Naive thymus-derived CD4-positive, alpha-beta T cell (primary cell): ENCODE data around the gene CDX1. TPM values are rescaled to one million over a fixed set of nuclear protein-coding genes. Genes with fewer than 3 reads are reported as not detected.

Experiments used
- ATAC-seq: fragments of 150-1000 bp; cut with Tn5 transposase; 2 replicates; pipeline ENCODE4 v1.10.0; 2021; ENCODE audit warnings: mild to moderate bottlenecking, moderate library complexity
- CTCF ChIA-PET: fragments of 350-600 bp; sonication (Branson Sonifier 250); formaldehyde crosslinking; loops from one replicate; lab custom pipeline; 2021; ENCODE audit warnings: antibody characterized with exemption; lab: Charles Lee
- POLR2A ChIA-PET: fragments of 350-600 bp; sonication (Branson Sonifier 250); formaldehyde crosslinking; loops from one replicate; lab custom pipeline; 2021; ENCODE audit warnings: antibody characterized with exemption, inconsistent platforms; lab: Charles Lee
- DNase-seq, 9 donors: peaks; one replicate each; pipeline versions ENCODE4 v3.0.0 to v3.0.0-alpha.2; 2020 to 2022; ENCODE audit warnings: mixed read lengths in 1 of 9
- H3K27ac ChIP-seq: one replicate; pipeline ENCODE4 v1.7.0; 2013; ENCODE audit warnings: mild to moderate bottlenecking, low read depth, low read length, moderate library complexity
- H3K27me3 ChIP-seq, 2 donors: one replicate each; pipeline ENCODE4 v1.7.0; 2013; ENCODE audit warnings: low read length in 2 of 2, mild to moderate bottlenecking in 2 of 2, moderate library complexity in 2 of 2; ENCODE audit not compliant: control insufficient read depth in 2 of 2, insufficient read depth in 2 of 2
- H3K36me3 ChIP-seq, 3 experiments: 1 replicate in 2 of 3; 2 replicates in 1 of 3; pipeline ENCODE4 v1.7.0; 2013; ENCODE audit warnings: low read length in 3 of 3, mild to moderate bottlenecking in 3 of 3, moderate library complexity in 1 of 3; ENCODE audit not compliant: insufficient read depth in 3 of 3, control insufficient read depth in 2 of 3
- H3K4me1 ChIP-seq, 2 donors: one replicate each; pipeline ENCODE4 v1.7.0; 2013; ENCODE audit warnings: low read length in 2 of 2, mild to moderate bottlenecking in 2 of 2, moderate library complexity in 1 of 2; ENCODE audit not compliant: control insufficient read depth in 2 of 2, insufficient read depth in 2 of 2
- H3K4me3 ChIP-seq: 2 replicates; pipeline ENCODE4 v1.7.0; 2013; ENCODE audit warnings: mild to moderate bottlenecking, low read length
- H3K9me3 ChIP-seq, 3 experiments: 1 replicate in 2 of 3; 2 replicates in 1 of 3; pipeline ENCODE4 v1.7.0; 2013; ENCODE audit warnings: low read length in 3 of 3; ENCODE audit not compliant: control insufficient read depth in 2 of 3
- H3K27ac Mint-ChIP-seq, 9 donors: one replicate each; pipeline ENCODE4 v1.8.0; 2020 to 2022; ENCODE audit warnings: mixed read lengths in 9 of 9, mild to moderate bottlenecking in 8 of 9, moderate library complexity in 5 of 9, inconsistent platforms in 2 of 9
- H3K27me3 Mint-ChIP-seq, 5 donors: one replicate each; pipeline ENCODE4 v1.8.0; 2021 to 2022; ENCODE audit warnings: mixed read lengths in 5 of 5, mild to moderate bottlenecking in 1 of 5
- H3K36me3 Mint-ChIP-seq, 5 donors: one replicate each; pipeline ENCODE4 v1.8.0; 2020 to 2022; ENCODE audit warnings: mixed read lengths in 5 of 5, mild to moderate bottlenecking in 3 of 5, inconsistent platforms in 1 of 5
- H3K4me1 Mint-ChIP-seq, 7 donors: one replicate each; pipeline ENCODE4 v1.8.0; 2020 to 2022; ENCODE audit warnings: mixed read lengths in 7 of 7, mild to moderate bottlenecking in 3 of 7, inconsistent platforms in 1 of 7
- H3K4me3 Mint-ChIP-seq, 10 donors: one replicate each; pipeline ENCODE4 v1.8.0; 2020 to 2022; ENCODE audit warnings: mild to moderate bottlenecking in 10 of 10, mixed read lengths in 10 of 10, moderate library complexity in 6 of 10, inconsistent platforms in 2 of 10
- H3K9me3 Mint-ChIP-seq, 11 donors: one replicate each; pipeline ENCODE4 v1.8.0; 2020 to 2022; ENCODE audit warnings: mixed read lengths in 11 of 11, mild to moderate bottlenecking in 4 of 11, inconsistent platforms in 1 of 11, moderate library complexity in 1 of 11
- intact Hi-C, 2 donors: fragments of 100-400 bp; cut with micrococcal nuclease; formaldehyde crosslinking; loops; one replicate each; pipeline ENCODE4 v1.15.1; 2023
- polyA plus RNA-seq, 2 donors: library from polyadenylated mRNA; unstranded; fragments of 300-500 nt; fragmentation: Illumina TruSeq; gene quantifications; one replicate each; pipeline ENCODE4 v1.2.3, GENCODE V29; 2021
- total RNA-seq, 6 experiments: library from RNA in 5 of 6; stranded (reverse) in 5 of 6; gene quantifications; 1 replicate in 5 of 6; 2 replicates in 1 of 6; pipeline ENCODE4 v1.2.3 and lab custom pipeline; 2021 to 2026

Gene CDX1
- total and polyA plus RNA-seq, 7 experiments from 2014 or later = not detected

- DNase-seq (no peak), ATAC-seq (no peak)
- Mint-ChIP-seq H3K4me3 (no peak overlapping the region), H3K9me3 (peaks cover 0 to 3% (median 0%) of the 10 kb centered on the region in 11 donors), H3K36me3 (no peaks in the 10 kb centered on the region), H3K27me3 (peaks cover 0 to 14% (median 2%) of the 10 kb centered on the region in 5 donors), H3K27ac (no peak overlapping the region), H3K4me1 (peaks cover 0 to 6% (median 0%) of the 10 kb centered on the region in 7 donors)
- CTCF ChIA-PET = no interaction called here
- Histone ChIP-seq H3K4me1 (no peaks in the 10 kb centered on the region), H3K27me3 (peaks cover 0 to 2% of the 10 kb centered on the region in 2 donors), H3K36me3 (no peaks in the 10 kb centered on the region), H3K27ac (no peak overlapping the region), H3K9me3 (no peaks in the 10 kb centered on the region), H3K4me3 (no peak overlapping the region)
- intact Hi-C loops = loop anchor here in 1 of 2 donors (5.0 kb wide), 2 partner anchors 135 to 215 kb away; partner anchors contain the start of genes HMGXB3 and TIGD6
- POLR2A ChIA-PET = no interaction called here
These were observed 50.5 kb downstream of the CDX1 start for GRCh38 chr5:150217038-150217437.

DNA sequence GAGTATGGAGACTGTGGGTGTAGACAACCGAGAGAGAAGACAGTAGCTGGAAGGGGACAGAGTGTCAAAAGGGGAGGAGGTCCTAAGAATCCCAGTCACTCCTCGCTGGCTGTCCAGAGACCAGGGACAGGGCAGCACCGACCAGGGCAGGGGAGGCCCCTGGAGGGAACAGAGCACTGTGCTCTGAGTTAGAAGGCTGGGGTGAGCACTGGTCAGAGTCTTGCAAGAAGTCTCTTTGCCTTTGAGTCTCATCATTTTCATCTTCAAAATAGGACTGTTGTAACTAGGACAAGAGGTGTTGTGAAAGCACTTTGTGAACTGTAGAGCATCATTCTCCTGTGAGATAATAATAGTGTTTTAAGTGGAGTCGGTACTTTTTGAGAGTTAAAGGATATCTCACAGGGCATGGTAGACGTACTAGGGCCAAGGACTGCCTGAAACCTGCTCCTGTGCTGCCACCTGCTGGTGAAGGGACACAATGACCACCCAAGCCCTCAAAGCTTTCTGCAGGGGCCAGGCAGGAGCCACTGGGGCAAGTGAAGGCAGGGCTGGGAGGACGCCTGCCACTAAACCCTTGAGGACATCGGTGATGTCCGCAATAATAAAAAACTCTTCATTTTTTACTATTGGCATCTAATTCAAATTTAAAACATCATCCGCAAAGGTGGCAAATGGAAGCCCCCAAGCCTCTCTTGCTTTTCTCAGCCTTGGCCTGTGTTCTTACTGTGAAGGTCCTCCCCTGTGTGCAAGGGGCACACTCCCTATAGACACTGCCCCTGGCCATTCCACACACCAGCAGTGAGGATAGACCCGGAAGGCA lies 51.5 kb downstream of the CDX1 start:
- no peaks in the 10 kb centered on the region for H3K9me3 ChIP-seq
- no peaks in the 10 kb centered on the region for H3K36me3 Mint-ChIP-seq
- no peaks in the 10 kb centered on the region for H3K4me1 ChIP-seq
- ATAC-seq (peak; percentile 90), DNase-seq (peak; percentile 51 to 81 (median 70))
- H3K27me3 Mint-ChIP-seq = peaks cover 0 to 14% (median 2%) of the 10 kb centered on the region in 5 donors
- POLR2A ChIA-PET = no interaction called here
- H3K27ac Mint-ChIP-seq = no peak overlapping the region
- peaks cover 0 to 1% (median 0%) of the 10 kb centered on the region in 11 donors for H3K9me3 Mint-ChIP-seq
- no peak overlapping the region for H3K27ac ChIP-seq
- intact Hi-C loops = loop anchor here (1.0 to 5.0 kb wide), 9 partner anchors 57 to 582 kb away; partner anchors contain the start of genes HMGXB3 (in 1 of the 2) and TIGD6 (in 1 of the 2)
- H3K36me3 ChIP-seq = no peaks in the 10 kb centered on the region
- CTCF ChIA-PET = interaction anchor here (0.9 to 1.3 kb wide), 3 partner anchors 88 to 268 kb away, joined by 3 read pairs; no protein-coding TSS in a partner anchor
- peaks cover 0 to 2% of the 10 kb centered on the region in 2 donors for H3K27me3 ChIP-seq
- H3K4me3 ChIP-seq = no peak overlapping the region
- H3K4me1 Mint-ChIP-seq = peaks cover 0 to 5% (median 0%) of the 10 kb centered on the region in 7 donors
- H3K4me3 Mint-ChIP-seq = no peak overlapping the region

DNA sequence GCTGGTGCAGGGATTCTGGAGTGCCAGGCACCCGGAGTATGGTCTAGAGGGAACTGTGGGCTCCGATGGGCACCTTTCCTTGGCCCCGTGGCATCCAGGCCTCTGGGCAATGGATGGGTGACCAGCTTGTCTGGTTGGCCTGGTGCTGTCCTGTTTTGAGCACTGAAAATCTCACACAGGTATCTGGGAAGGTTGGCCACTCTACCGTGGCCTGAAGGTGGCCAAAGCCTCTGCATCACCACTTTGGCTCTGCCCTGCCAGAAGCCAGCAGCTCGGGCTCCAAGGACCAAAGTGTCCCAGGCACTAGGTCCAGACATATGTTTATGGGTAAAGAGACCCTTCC lies 52.1 kb downstream of the CDX1 start:
- Histone ChIP-seq H3K4me1 (no peaks in the 10 kb centered on the region), H3K27me3 (peaks cover 0 to 2% of the 10 kb centered on the region in 2 donors), H3K9me3 (no peaks in the 10 kb centered on the region), H3K4me3 (no peak overlapping the region), H3K27ac (no peak overlapping the region), H3K36me3 (no peaks in the 10 kb centered on the region)
- H3K4me3 Mint-ChIP-seq = no peak overlapping the region
- no peak for DNase-seq
- H3K9me3 Mint-ChIP-seq = peaks cover 0 to 1% (median 0%) of the 10 kb centered on the region in 11 donors
- POLR2A ChIA-PET = no interaction called here
- peaks cover 0 to 14% (median 2%) of the 10 kb centered on the region in 5 donors for H3K27me3 Mint-ChIP-seq
- CTCF ChIA-PET = interaction anchor here (0.6 to 1.3 kb wide), 4 partner anchors 29 to 268 kb away, joined by 3 read pairs; no protein-coding TSS in a partner anchor
- no peaks in the 10 kb centered on the region for H3K36me3 Mint-ChIP-seq
- no peak overlapping the region for H3K27ac Mint-ChIP-seq
- intact Hi-C loops = loop anchor here (1.0 to 5.0 kb wide), 9 partner anchors 57 to 582 kb away; partner anchors contain the start of genes HMGXB3 (in 1 of the 2) and TIGD6 (in 1 of the 2)
- H3K4me1 Mint-ChIP-seq = peaks cover 0 to 5% (median 0%) of the 10 kb centered on the region in 7 donors
- ATAC-seq = no peak

GRCh38 chr5:150219142-150219541 lies 52.6 kb downstream of the CDX1 start:
- ChIA-PET POLR2A (no interaction called here), CTCF (interaction anchor here (0.6 to 1.3 kb wide), 3 partner anchors 29 to 214 kb away, joined by 3 read pairs; no protein-coding TSS in a partner anchor)
- peaks cover 0 to 5% (median 0%) of the 10 kb centered on the region in 7 donors for H3K4me1 Mint-ChIP-seq
- peaks cover 0 to 14% (median 2%) of the 10 kb centered on the region in 5 donors for H3K27me3 Mint-ChIP-seq
- intact Hi-C loops = loop anchor here in 1 of 2 donors (2.0 to 5.0 kb wide), 3 partner anchors 133 to 582 kb away; partner anchors contain the start of genes HMGXB3 and TIGD6
- no peak overlapping the region for H3K27ac ChIP-seq
- no peak overlapping the region for H3K27ac Mint-ChIP-seq
- no peak overlapping the region for H3K4me3 Mint-ChIP-seq
- no peak overlapping the region for H3K4me3 ChIP-seq
- peaks cover 0 to 2% of the 10 kb centered on the region in 2 donors for H3K27me3 ChIP-seq
- H3K9me3 ChIP-seq = no peaks in the 10 kb centered on the region
- ATAC-seq = no peak
- H3K36me3 Mint-ChIP-seq = no peaks in the 10 kb centered on the region
- H3K4me1 ChIP-seq = no peaks in the 10 kb centered on the region
- no peaks in the 10 kb centered on the region for H3K36me3 ChIP-seq
- DNase-seq = no peak
- H3K9me3 Mint-ChIP-seq = peaks cover 0 to 1% (median 0%) of the 10 kb centered on the region in 11 donors

GRCh38 chr5:150219861-150220260 lies 53.3 kb downstream of the CDX1 start:
- Mint-ChIP-seq H3K4me1 (peaks cover 0 to 5% (median 0%) of the 10 kb centered on the region in 7 donors), H3K4me3 (no peak overlapping the region)
- ATAC-seq = no peak

DNA sequence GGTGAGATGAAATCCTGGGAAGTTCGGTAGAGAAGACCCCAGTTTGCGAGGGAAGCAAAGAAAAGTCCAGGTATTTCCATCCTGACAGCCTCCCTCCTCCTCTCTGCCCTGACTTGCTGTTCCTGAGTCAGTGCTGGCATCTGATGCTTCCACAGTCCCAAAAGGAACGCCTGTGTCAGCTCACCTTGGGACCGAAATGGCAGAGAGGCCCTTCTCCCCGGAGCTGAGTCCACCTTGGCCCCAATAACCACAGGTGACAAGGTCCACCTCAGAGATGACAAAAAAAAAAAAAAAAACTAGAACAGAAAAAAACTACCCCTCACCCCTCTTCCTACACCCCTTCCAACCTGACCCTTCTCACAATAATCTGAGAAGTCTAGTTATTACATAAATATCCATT lies 54.9 kb downstream of the CDX1 start:
- peak overlapping the region in 1 of 9 donors; percentile 41 for H3K27ac Mint-ChIP-seq
- POLR2A ChIA-PET = no interaction called here
- CTCF ChIA-PET = no interaction called here

More at GRCh38 chr5:150219861-150220260, 53.3 kb downstream of the CDX1 start:
- no peak overlapping the region for H3K27ac ChIP-seq
- H3K27me3 ChIP-seq = peaks cover 0 to 2% of the 10 kb centered on the region in 2 donors
- intact Hi-C loops = loop anchor here in 1 of 2 donors (2.0 to 5.0 kb wide), 3 partner anchors 132 to 583 kb away; partner anchors contain the start of genes HMGXB3 and TIGD6
- H3K4me3 ChIP-seq = no peak overlapping the region
- Mint-ChIP-seq H3K9me3 (peaks cover 0 to 1% (median 0%) of the 10 kb centered on the region in 11 donors), H3K27me3 (peaks cover 0 to 14% (median 2%) of the 10 kb centered on the region in 5 donors), H3K36me3 (no peaks in the 10 kb centered on the region), H3K27ac (no peak overlapping the region)
- no peak for DNase-seq
- CTCF ChIA-PET = interaction anchor here (1.0 kb wide), 1 partner anchor 156 kb away, joined by 4 read pairs; no protein-coding TSS in a partner anchor
- H3K9me3 ChIP-seq = no peaks in the 10 kb centered on the region
- POLR2A ChIA-PET = no interaction called here
- H3K4me1 ChIP-seq = no peaks in the 10 kb centered on the region
- H3K36me3 ChIP-seq = no peaks in the 10 kb centered on the region

More for the DNA sequence above, 54.9 kb downstream of the CDX1 start:
- DNase-seq (no peak), ATAC-seq (no peak)
- Mint-ChIP-seq H3K9me3 (peaks cover 0 to 1% (median 0%) of the 10 kb centered on the region in 11 donors), H3K4me1 (peaks cover 0 to 3% (median 0%) of the 10 kb centered on the region in 7 donors), H3K4me3 (no peak overlapping the region), H3K27me3 (peaks cover 0 to 13% (median 2%) of the 10 kb centered on the region in 5 donors), H3K36me3 (no peaks in the 10 kb centered on the region)
- Histone ChIP-seq H3K36me3 (no peaks in the 10 kb centered on the region), H3K4me3 (no peak overlapping the region), H3K9me3 (no peaks in the 10 kb centered on the region), H3K27ac (no peak overlapping the region), H3K4me1 (no peaks in the 10 kb centered on the region), H3K27me3 (peaks cover 0 to 2% of the 10 kb centered on the region in 2 donors)
- intact Hi-C loops = no loop called here
